SK-N-SH treated with all-trans-retinoic acid at 6 μM for 48 hours (cell line): ENCODE results near the gene BOC.

Experiments
- ATAC-seq: fragments of 200-7000 bp; cut with Tn5 transposase; 3 replicates; pipeline ENCODE4 v1.9.1; 2020; ENCODE audit warnings: mild to moderate bottlenecking, moderate library complexity
- ARNTL ChIP-seq: fragments of 450-650 bp; formaldehyde crosslinking; IDR thresholded peaks from 2 replicates; pipeline ENCODE4 v1.5.0; 2020; ENCODE audit warnings: low read depth, mild to moderate bottlenecking, moderate library complexity, borderline replicate concordance
- BACH2 ChIP-seq: fragments of 250-450 bp; sonication (Bioruptor Pico); IDR thresholded peaks from 2 replicates; pipeline ENCODE4 v1.9.0; 2021; ENCODE audit warnings: mild to moderate bottlenecking, borderline replicate concordance
- CREB5 ChIP-seq: fragments of 250-450 bp; sonication (Bioruptor Pico); IDR thresholded peaks from 2 replicates; pipeline ENCODE4 v1.5.1; 2020; ENCODE audit warnings: low read depth, mild to moderate bottlenecking, moderate library complexity
- CSDC2 ChIP-seq: fragments of 250-450 bp; sonication (Bioruptor Pico); IDR thresholded peaks from 2 replicates; pipeline ENCODE4 v1.5.0; 2020; ENCODE audit warnings: mild to moderate bottlenecking, moderate library complexity
- CSRNP3 ChIP-seq: fragments of 250-450 bp; sonication (Bioruptor Pico); IDR thresholded peaks from 2 replicates; pipeline ENCODE4 v1.5.1; 2021; ENCODE audit warnings: mild to moderate bottlenecking, moderate library complexity
- ESRRG ChIP-seq: fragments of 250-450 bp; sonication (Bioruptor Pico); IDR thresholded peaks from 2 replicates; pipeline ENCODE4 v1.6.1; 2021; ENCODE audit warnings: mild to moderate bottlenecking
- GLIS3 ChIP-seq: fragments of 250-450 bp; sonication (Bioruptor Pico); IDR thresholded peaks from 2 replicates; pipeline ENCODE4 v1.5.0; 2020; ENCODE audit warnings: mild to moderate bottlenecking, moderate library complexity
- ISL1 ChIP-seq: fragments of 250-450 bp; sonication (Bioruptor Pico); IDR thresholded peaks from 2 replicates; pipeline ENCODE4 v2.1.2; 2022; ENCODE audit warnings: mild to moderate bottlenecking, moderate library complexity
- OSR1 ChIP-seq: fragments of 250-450 bp; sonication (Bioruptor Pico); IDR thresholded peaks from 2 replicates; pipeline ENCODE4 v1.8.0; 2022; ENCODE audit warnings: moderate library complexity, mild to moderate bottlenecking, inconsistent platforms
- PATZ1 ChIP-seq: fragments of 250-450 bp; sonication (Bioruptor Pico); IDR thresholded peaks from 2 replicates; pipeline ENCODE4 v1.8.0; 2020; ENCODE audit warnings: mild to moderate bottlenecking, moderate library complexity, borderline replicate concordance
- POU6F1 ChIP-seq: fragments of 250-450 bp; sonication (Bioruptor Pico); IDR thresholded peaks from 2 replicates; pipeline ENCODE4 v1.8.0; 2021; ENCODE audit warnings: low read depth, mild to moderate bottlenecking, moderate library complexity, borderline replicate concordance
- PPARA ChIP-seq: fragments of 250-450 bp; sonication (Bioruptor Pico); IDR thresholded peaks from 2 replicates; pipeline ENCODE4 v1.5.0; 2020; ENCODE audit warnings: mild to moderate bottlenecking, borderline replicate concordance
- RARB ChIP-seq: fragments of 250-450 bp; sonication (Bioruptor Pico); IDR thresholded peaks from 2 replicates; pipeline ENCODE4 v1.8.0; 2021; ENCODE audit warnings: mild to moderate bottlenecking, moderate library complexity
- SNAI2 ChIP-seq: fragments of 250-450 bp; sonication (Bioruptor Pico); IDR thresholded peaks from 2 replicates; pipeline ENCODE4 v1.5.0; 2020; ENCODE audit warnings: mild to moderate bottlenecking, moderate library complexity
- TCF4 ChIP-seq: fragments of 250-450 bp; sonication (Bioruptor Pico); IDR thresholded peaks from 2 replicates; pipeline ENCODE4 v1.8.0; 2021; ENCODE audit warnings: mild to moderate bottlenecking, moderate library complexity, borderline replicate concordance
- TOX ChIP-seq: fragments of 250-450 bp; sonication (Bioruptor Pico); IDR thresholded peaks from 2 replicates; pipeline ENCODE4 v1.8.0; 2021; ENCODE audit warnings: mild to moderate bottlenecking, moderate library complexity, borderline replicate concordance
- TSHZ2 ChIP-seq: fragments of 250-450 bp; sonication (Bioruptor Pico); IDR thresholded peaks from 2 replicates; pipeline ENCODE4 v1.5.0; 2020; ENCODE audit warnings: mild to moderate bottlenecking, moderate library complexity
- ZC3H10 ChIP-seq: fragments of 250-450 bp; sonication (Bioruptor Pico); IDR thresholded peaks from 2 replicates; pipeline ENCODE4 v1.5.1; 2021; ENCODE audit warnings: mild to moderate bottlenecking, moderate library complexity
- ZFP3 ChIP-seq: fragments of 250-450 bp; sonication (Bioruptor Pico); IDR thresholded peaks from 2 replicates; pipeline ENCODE4 v1.5.0; 2020; ENCODE audit warnings: mild to moderate bottlenecking, moderate library complexity
- ZNF565 ChIP-seq: fragments of 450-650 bp; formaldehyde crosslinking; conservative IDR thresholded peaks from 2 replicates; pipeline ENCODE4 v1.5.0; 2020; ENCODE audit warnings: low read depth, mild to moderate bottlenecking, moderate library complexity
- ZNF70 ChIP-seq: fragments of 450-650 bp; formaldehyde crosslinking; IDR thresholded peaks from 2 replicates; pipeline ENCODE4 v1.5.0; 2020; ENCODE audit warnings: mild to moderate bottlenecking, moderate library complexity
- ZNF8 ChIP-seq: fragments of 450-650 bp; formaldehyde crosslinking; IDR thresholded peaks from 2 replicates; pipeline ENCODE4 v1.5.0; 2020; ENCODE audit warnings: mild to moderate bottlenecking, moderate library complexity

BOC gene

GRCh38 chr3:113270786-113271185 is 59.4 kb downstream of the BOC start:
- TF ChIP-seq ZFP3 = no peak
- TF ChIP-seq TCF4 = no peak
- TF ChIP-seq ZC3H10 (CRISPR knock-in tag) = no peak
- no peak for TF ChIP-seq OSR1 (CRISPR knock-in tag)
- TF ChIP-seq ZNF565 = no peak
- no peak for TF ChIP-seq ISL1 (CRISPR knock-in tag)
- no peak for TF ChIP-seq CSDC2 (CRISPR knock-in tag)
- no peak for TF ChIP-seq ZNF8 (CRISPR knock-in tag)
- TF ChIP-seq TOX = no peak
- TF ChIP-seq CSRNP3 (CRISPR knock-in tag) = no peak
- TF ChIP-seq ZNF70 (CRISPR knock-in tag) = no peak
- TF ChIP-seq PATZ1 (CRISPR knock-in tag) = no peak
- no peak for TF ChIP-seq TSHZ2
- TF ChIP-seq GLIS3 (CRISPR knock-in tag) = no peak
- TF ChIP-seq POU6F1 (CRISPR knock-in tag) = no peak
- no peak for TF ChIP-seq BACH2 (CRISPR knock-in tag)
- no peak for TF ChIP-seq RARB
- no peak for TF ChIP-seq ESRRG
- no peak for TF ChIP-seq SNAI2 (CRISPR knock-in tag)
- ATAC-seq = no peak

- TF ChIP-seq OSR1 (CRISPR knock-in tag) (no peak), ZNF565 (no peak), CREB5 (no peak), GLIS3 (CRISPR knock-in tag) (no peak), ZC3H10 (CRISPR knock-in tag) (no peak), TCF4 (no peak), SNAI2 (CRISPR knock-in tag) (no peak), ARNTL (CRISPR knock-in tag) (no peak)
These were observed 59.8 kb downstream of the BOC start for GRCh38 chr3:113271189-113271588.

GRCh38 chr3:113271594-113272384 is 60.4 kb downstream of the BOC start:
- no peak for ATAC-seq
- no peak for TF ChIP-seq BACH2 (CRISPR knock-in tag)
- no peak for TF ChIP-seq TSHZ2
- TF ChIP-seq CSDC2 (CRISPR knock-in tag) = no peak
- TF ChIP-seq GLIS3 (CRISPR knock-in tag) = no peak
- no peak for TF ChIP-seq ZNF70 (CRISPR knock-in tag)
- no peak for TF ChIP-seq CSRNP3 (CRISPR knock-in tag)
- TF ChIP-seq ARNTL (CRISPR knock-in tag) = no peak
- no peak for TF ChIP-seq PPARA (CRISPR knock-in tag)
- no peak for TF ChIP-seq ZNF8 (CRISPR knock-in tag)

More at GRCh38 chr3:113271189-113271588, 59.8 kb downstream of the BOC start:
- ATAC-seq = no peak
